ENCODE measurements around the gene SPTA1.
A peak's percentile ranks its signal among the peaks of the same experiment; 100 is the strongest.

SPTA1 gene

GRCh38 chr1:158652721-158653334, 33.7 kb downstream of the SPTA1 start:
- no peak for DNase-seq
- Mint-ChIP-seq H3K4me1 (peaks cover 19% of the 10 kb centered on the region), H3K27ac (no peak overlapping the region), H3K9me3 (no peaks in the 10 kb centered on the region), H3K27me3 (peaks cover 4% of the 10 kb centered on the region), H3K4me3 (no peak overlapping the region), H3K36me3 (no peaks in the 10 kb centered on the region)
- CTCF ChIA-PET: no interaction called here

DNA sequence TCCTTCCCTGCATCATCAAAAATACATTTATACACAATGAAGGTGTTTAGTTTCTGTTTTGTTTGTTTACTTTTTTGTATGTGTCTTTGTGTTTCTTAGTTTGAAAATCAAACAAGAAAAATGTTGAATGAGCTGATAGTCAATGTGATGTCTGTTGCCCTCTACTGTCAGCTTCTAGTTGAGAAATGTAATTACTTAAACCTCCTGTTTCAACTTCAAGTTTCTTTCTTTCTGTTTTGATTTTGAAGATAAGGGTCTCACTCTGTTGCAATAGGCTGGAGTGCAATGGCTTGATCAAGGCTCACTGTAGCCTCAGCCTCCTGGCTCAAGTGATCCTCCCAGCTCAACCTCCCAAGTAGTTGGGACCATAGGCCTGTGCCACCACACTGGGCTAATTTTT, 37.5 kb downstream of the SPTA1 start:
- H3K4me1 Mint-ChIP-seq: peaks cover 27% of the 10 kb centered on the region
- no peak overlapping the region for H3K4me3 Mint-ChIP-seq
- no peaks in the 10 kb centered on the region for H3K9me3 Mint-ChIP-seq
- CTCF ChIA-PET: no interaction called here
- peaks cover 4% of the 10 kb centered on the region for H3K27me3 Mint-ChIP-seq
- no peak overlapping the region for H3K27ac Mint-ChIP-seq
- DNase-seq: no peak
- no peaks in the 10 kb centered on the region for H3K36me3 Mint-ChIP-seq

DNA sequence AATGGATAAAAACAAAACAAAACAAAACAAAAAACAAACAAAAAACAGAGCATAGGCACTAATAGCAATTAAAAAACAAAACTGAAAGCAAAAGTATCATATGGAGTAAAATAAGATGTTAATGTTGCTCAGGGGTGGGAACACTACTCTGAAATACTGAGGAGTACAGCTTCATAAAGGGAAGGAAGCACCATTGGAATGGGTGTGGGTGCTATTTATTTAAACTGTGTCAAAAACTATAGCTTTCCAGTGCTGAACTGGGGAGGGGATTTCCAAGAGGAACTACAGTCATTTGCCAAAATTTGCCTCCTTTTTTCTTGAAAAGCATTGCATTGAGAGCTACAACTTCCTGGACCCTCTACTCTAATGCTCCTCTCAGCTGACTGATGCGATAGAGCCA, 40.0 kb downstream of the SPTA1 start:
- Mint-ChIP-seq H3K27ac (peak overlapping the region; percentile 26), H3K27me3 (no peaks in the 10 kb centered on the region), H3K4me3 (no peak overlapping the region), H3K36me3 (no peaks in the 10 kb centered on the region), H3K9me3 (no peaks in the 10 kb centered on the region), H3K4me1 (peaks cover 15% of the 10 kb centered on the region)
- DNase-seq: no peak
- CTCF ChIA-PET: no interaction called here

GRCh38 chr1:158644449-158644848, 42.1 kb downstream of the SPTA1 start:
- no peak overlapping the region for H3K27ac Mint-ChIP-seq
- H3K27me3 Mint-ChIP-seq: no peaks in the 10 kb centered on the region
- CTCF ChIA-PET: no interaction called here
- H3K36me3 Mint-ChIP-seq: no peaks in the 10 kb centered on the region
- no peaks in the 10 kb centered on the region for H3K9me3 Mint-ChIP-seq
- peaks cover 15% of the 10 kb centered on the region for H3K4me1 Mint-ChIP-seq
- no peak for DNase-seq
- no peak overlapping the region for H3K4me3 Mint-ChIP-seq

DNA sequence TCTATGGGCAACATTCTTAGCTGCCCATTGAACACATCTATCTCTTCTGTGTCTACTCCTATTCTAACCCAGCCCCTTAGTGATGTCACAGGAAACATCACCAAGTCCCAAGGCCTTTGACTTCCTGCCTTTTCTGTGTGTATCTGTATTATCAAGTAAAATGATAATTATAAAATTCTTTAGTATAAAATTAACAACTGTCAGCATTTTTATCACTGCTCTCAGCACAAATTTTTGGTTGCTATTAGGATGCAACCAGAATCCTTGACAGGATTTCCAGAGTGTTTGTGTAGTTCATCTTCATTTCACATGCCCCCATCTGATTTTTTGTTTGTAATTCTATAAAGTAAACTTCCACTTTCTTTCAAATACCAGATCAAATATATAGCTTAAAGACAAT, 47.6 kb downstream of the SPTA1 start:
- Mint-ChIP-seq H3K27ac (no peak overlapping the region), H3K4me1 (no peaks in the 10 kb centered on the region), H3K36me3 (no peaks in the 10 kb centered on the region), H3K4me3 (no peak overlapping the region), H3K27me3 (no peaks in the 10 kb centered on the region), H3K9me3 (no peaks in the 10 kb centered on the region)
- CTCF ChIA-PET: no interaction called here
- no peak for DNase-seq

DNA sequence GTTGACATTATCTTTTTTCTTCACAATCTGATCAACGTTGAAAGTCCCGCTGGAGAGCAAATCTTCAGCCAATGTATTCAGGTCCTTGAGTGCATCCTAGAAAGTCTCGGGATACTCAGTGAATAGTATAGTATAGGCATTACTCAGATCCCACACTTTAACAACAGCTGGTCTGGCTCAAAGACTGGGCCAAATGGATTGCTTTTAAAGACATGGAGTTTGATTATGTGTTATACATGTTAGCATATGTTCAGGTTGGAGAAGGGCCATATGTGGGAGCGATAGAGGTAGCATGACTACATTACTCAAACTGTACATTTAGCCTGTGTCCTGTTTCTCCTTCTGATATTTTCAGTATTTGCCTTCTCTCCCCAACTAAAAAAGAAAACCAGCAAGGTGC, 48.4 kb downstream of the SPTA1 start:
- H3K27ac Mint-ChIP-seq: no peak overlapping the region

GRCh38 chr1:158613764-158614163, 72.8 kb downstream of the SPTA1 start:
- Mint-ChIP-seq H3K27ac (no peak overlapping the region), H3K9me3 (no peaks in the 10 kb centered on the region), H3K27me3 (peaks cover 11% of the 10 kb centered on the region), H3K4me1 (no peaks in the 10 kb centered on the region), H3K4me3 (no peak overlapping the region), H3K36me3 (no peaks in the 10 kb centered on the region)
- CTCF ChIA-PET: no interaction called here
- no peak for DNase-seq

More for the DNA sequence above, 48.4 kb downstream of the SPTA1 start:
- Mint-ChIP-seq H3K4me3 (no peak overlapping the region), H3K4me1 (no peaks in the 10 kb centered on the region), H3K9me3 (no peaks in the 10 kb centered on the region), H3K27me3 (no peaks in the 10 kb centered on the region), H3K36me3 (no peaks in the 10 kb centered on the region)
- CTCF ChIA-PET: no interaction called here
- no peak for DNase-seq

DNA sequence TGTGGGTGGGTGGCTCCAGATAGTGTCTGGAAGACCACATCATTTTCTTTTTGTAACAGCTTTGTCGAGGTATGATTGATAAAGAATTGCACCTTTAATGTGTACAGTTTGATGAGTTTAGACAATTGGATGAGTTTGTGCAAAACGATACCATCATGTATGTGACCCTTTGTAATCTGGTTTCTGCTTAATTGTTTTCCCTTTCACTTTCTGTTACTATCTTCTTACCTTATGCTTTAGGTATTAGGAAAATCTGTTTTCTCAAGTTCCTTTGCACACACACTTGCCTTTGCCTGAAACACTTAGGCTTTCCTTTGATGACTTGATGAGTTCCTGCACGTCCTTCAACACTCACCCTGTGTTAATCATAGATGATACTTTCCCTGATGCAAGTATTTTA, 74.6 kb downstream of the SPTA1 start:
- no peak overlapping the region for H3K27ac Mint-ChIP-seq
- H3K9me3 Mint-ChIP-seq: no peaks in the 10 kb centered on the region
- no peak for DNase-seq
- peaks cover 8% of the 10 kb centered on the region for H3K27me3 Mint-ChIP-seq
- CTCF ChIA-PET: no interaction called here
- no peaks in the 10 kb centered on the region for H3K4me1 Mint-ChIP-seq
- H3K36me3 Mint-ChIP-seq: no peaks in the 10 kb centered on the region
- H3K4me3 Mint-ChIP-seq: no peak overlapping the region

DNA sequence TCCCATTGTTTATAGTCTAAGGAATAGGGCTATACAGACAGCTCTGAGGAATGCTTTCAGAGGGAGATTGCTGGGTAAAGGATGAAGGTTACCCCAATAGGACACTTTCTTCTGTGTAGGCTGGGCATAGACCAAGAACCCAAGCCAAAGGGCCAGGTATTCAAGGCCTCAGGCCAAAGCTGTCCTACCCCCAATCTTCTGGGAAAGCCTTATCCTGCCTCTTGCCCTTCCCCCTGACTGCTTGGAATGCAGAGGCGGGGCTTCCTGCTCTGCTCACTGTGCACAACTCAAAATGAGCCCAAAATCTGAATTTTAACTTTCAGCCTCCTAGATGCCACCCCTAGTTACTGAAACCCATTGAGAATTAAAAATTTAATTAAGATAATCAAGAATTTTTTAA, 79.2 kb downstream of the SPTA1 start:
- no peaks in the 10 kb centered on the region for H3K4me1 Mint-ChIP-seq
- H3K36me3 Mint-ChIP-seq: no peaks in the 10 kb centered on the region
- no peak overlapping the region for H3K4me3 Mint-ChIP-seq
- no peak overlapping the region for H3K27ac Mint-ChIP-seq
- peaks cover 4% of the 10 kb centered on the region for H3K27me3 Mint-ChIP-seq
- no peaks in the 10 kb centered on the region for H3K9me3 Mint-ChIP-seq
- no peak for DNase-seq
- CTCF ChIA-PET: no interaction called here

GRCh38 chr1:158604968-158605367, 81.5 kb downstream of the SPTA1 start, which contains the start of gene OR10Z1:
Gene OR10Z1 (plus strand): TSS chr1:158605268. CDS start chr1:158606439, 1,171 bp downstream.
- DNase-seq: no peak
- CTCF ChIA-PET: no interaction called here
- no peak within 1 kb of the TSS for H3K27ac Mint-ChIP-seq
- H3K4me1 Mint-ChIP-seq: no peaks in the 10 kb centered on the region
- no peaks in the 10 kb centered on the region for H3K9me3 Mint-ChIP-seq
- peaks cover 4% of the 10 kb centered on the region for H3K27me3 Mint-ChIP-seq
- no peaks in the 10 kb centered on the region for H3K36me3 Mint-ChIP-seq
- H3K4me3 Mint-ChIP-seq: no peak within 1 kb of the TSS

- no peak for DNase-seq
- Mint-ChIP-seq H3K9me3 (peaks cover 14% of the 10 kb centered on the region), H3K27me3 (peaks cover 4% of the 10 kb centered on the region), H3K27ac (no peak overlapping the region), H3K36me3 (no peaks in the 10 kb centered on the region), H3K4me1 (no peaks in the 10 kb centered on the region), H3K4me3 (no peak overlapping the region)
- CTCF ChIA-PET: interaction anchor here (0.6 kb wide), 1 partner anchor 538 kb away, joined by 3 read pairs; no protein-coding TSS in a partner anchor
These were observed 85.8 kb downstream of the SPTA1 start for GRCh38 chr1:158600735-158601134.

DNA sequence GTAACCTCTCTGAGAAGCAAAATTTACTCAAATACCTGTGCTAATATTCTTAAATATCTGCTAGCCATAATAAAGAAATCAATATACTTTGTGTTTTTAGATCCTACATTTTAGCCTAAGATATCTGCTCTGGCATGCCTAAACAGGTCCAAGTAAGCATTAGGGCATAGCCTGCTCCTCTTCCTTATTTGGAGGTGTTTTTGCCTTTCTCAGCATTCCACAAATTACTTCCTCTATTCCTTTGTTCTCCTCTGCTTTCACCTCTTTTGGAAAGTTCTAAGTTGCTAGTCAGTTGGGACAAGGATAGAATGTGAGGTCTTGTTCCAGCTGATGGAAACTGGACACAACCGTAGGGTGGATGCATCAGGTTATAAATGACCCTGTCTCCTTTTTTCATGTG, 99.6 kb downstream of the SPTA1 start:
- Mint-ChIP-seq H3K4me1 (no peaks in the 10 kb centered on the region), H3K9me3 (no peaks in the 10 kb centered on the region), H3K27me3 (no peaks in the 10 kb centered on the region), H3K4me3 (no peak overlapping the region), H3K27ac (no peak overlapping the region), H3K36me3 (no peaks in the 10 kb centered on the region)
- no peak for DNase-seq
- CTCF ChIA-PET: no interaction called here

DNA sequence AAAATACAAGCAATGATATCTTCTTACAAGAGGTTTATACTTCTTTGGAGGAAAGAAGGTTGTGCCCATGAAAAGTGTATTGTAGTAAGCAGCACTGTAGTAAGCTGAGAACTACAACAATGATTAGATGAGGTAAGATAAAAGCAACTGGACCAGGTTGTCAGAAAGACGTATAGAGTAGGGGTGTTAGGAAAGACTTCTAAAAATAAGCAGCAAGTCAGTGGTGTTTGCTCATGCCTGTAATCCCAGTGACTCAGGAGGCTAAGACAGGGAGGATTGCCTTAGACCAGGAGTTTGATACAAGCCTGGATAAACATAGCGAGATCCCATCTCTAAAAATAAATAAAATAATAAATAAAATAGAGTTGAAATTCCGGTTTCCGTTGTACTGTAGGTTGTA, 102.6 kb downstream of the SPTA1 start:
- Mint-ChIP-seq H3K27ac (no peak overlapping the region), H3K4me3 (no peak overlapping the region), H3K4me1 (no peaks in the 10 kb centered on the region), H3K9me3 (no peaks in the 10 kb centered on the region), H3K27me3 (no peaks in the 10 kb centered on the region), H3K36me3 (no peaks in the 10 kb centered on the region)
- CTCF ChIA-PET: no interaction called here
- no peak for DNase-seq

GRCh38 chr1:158579733-158580132, 106.8 kb downstream of the SPTA1 start, which contains the start of gene OR10X1:
Gene OR10X1 (minus strand): TSS chr1:158579899. CDS start chr1:158579899, 0 bp downstream.
- CTCF ChIA-PET: no interaction called here
- no peak for DNase-seq
- Mint-ChIP-seq H3K9me3 (no peaks in the 10 kb centered on the region), H3K36me3 (no peaks in the 10 kb centered on the region), H3K27ac (no peak within 1 kb of the TSS), H3K4me1 (no peaks in the 10 kb centered on the region), H3K27me3 (no peaks in the 10 kb centered on the region), H3K4me3 (no peak within 1 kb of the TSS)

GRCh38 chr1:158577561-158577960, 109.0 kb downstream of the SPTA1 start:
- Mint-ChIP-seq H3K36me3 (no peaks in the 10 kb centered on the region), H3K9me3 (no peaks in the 10 kb centered on the region), H3K4me3 (no peak overlapping the region), H3K4me1 (no peaks in the 10 kb centered on the region), H3K27me3 (no peaks in the 10 kb centered on the region), H3K27ac (no peak overlapping the region)
- no peak for DNase-seq
- CTCF ChIA-PET: no interaction called here

DNA sequence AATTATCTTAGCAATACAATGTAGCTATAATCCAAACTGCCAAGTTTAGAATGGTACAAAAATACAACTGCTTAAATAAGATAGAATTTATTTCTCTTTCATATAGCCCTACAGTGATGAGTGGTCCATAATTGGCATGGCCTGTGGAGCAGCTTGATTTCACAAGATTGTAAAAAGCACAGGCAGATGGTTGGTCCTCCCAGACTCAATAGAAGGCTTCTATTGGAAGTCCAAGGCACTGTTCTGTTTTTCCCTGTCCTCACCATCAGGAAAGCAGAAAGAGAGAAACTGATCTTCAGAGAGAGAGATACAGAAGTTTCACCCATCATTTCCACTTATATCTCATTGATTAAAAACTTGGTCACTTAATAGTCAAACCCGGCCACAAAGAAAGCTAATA, 114.3 kb downstream of the SPTA1 start:
- Mint-ChIP-seq H3K4me1 (no peaks in the 10 kb centered on the region), H3K4me3 (no peak overlapping the region), H3K27ac (no peak overlapping the region), H3K27me3 (peaks cover 4% of the 10 kb centered on the region), H3K36me3 (no peaks in the 10 kb centered on the region), H3K9me3 (no peaks in the 10 kb centered on the region)
- CTCF ChIA-PET: no interaction called here
- DNase-seq: no peak
